Measurements from ENCODE around the gene TUBA4B.
A peak's percentile ranks its signal among the peaks of the same experiment; 100 is the strongest.
"Not testable (repeated sequence)": the region's sequence is repeated elsewhere in the genome, so short reads cannot be mapped to it uniquely, and the experiment has no call there.

Gene TUBA4B

GRCh38 chr2:219277703-219278654 is 24.9 kb downstream of the TUBA4B start:
- DNase-seq, result peak; percentile 82

GRCh38 chr2:219278655-219279150 is 25.7 kb downstream of the TUBA4B start:
- peak; percentile 22 for DNase-seq

GRCh38 chr2:219279151-219279915 is 26.3 kb downstream of the TUBA4B start, which contains the start of gene DNAJB2:
Gene DNAJB2 (plus strand): TSS chr2:219279366. CDS start chr2:219279834, 468 bp downstream.
- peak; percentile 99 for DNase-seq

- DNase-seq, result no peak
Observed at GRCh38 chr2:219279916-219280516, 27.0 kb downstream of the TUBA4B start.

GRCh38 chr2:219280651-219281050 is 27.6 kb downstream of the TUBA4B start:
- no peak for DNase-seq

GRCh38 chr2:219281588-219281987 is 28.5 kb downstream of the TUBA4B start:
- no peak for DNase-seq

- no peak for DNase-seq
Observed at GRCh38 chr2:219282375-219282774, 29.3 kb downstream of the TUBA4B start.

GRCh38 chr2:219282943-219283581 is 30.0 kb downstream of the TUBA4B start:
- DNase-seq, result no peak

- DNase-seq, result no peak
Observed at GRCh38 chr2:219284501-219285372, 31.7 kb downstream of the TUBA4B start.

GRCh38 chr2:219285373-219285735 is 32.3 kb downstream of the TUBA4B start:
- DNase-seq, result no peak

- no peak for DNase-seq
Observed at GRCh38 chr2:219285894-219286425, 32.9 kb downstream of the TUBA4B start.

- DNase-seq, result no peak
Observed at GRCh38 chr2:219286436-219287115, 33.5 kb downstream of the TUBA4B start.

GRCh38 chr2:219287116-219287440 is 34.0 kb downstream of the TUBA4B start:
- not testable (repeated sequence) for DNase-seq

- no peak for DNase-seq
Observed at GRCh38 chr2:219287580-219288265, 34.7 kb downstream of the TUBA4B start.

GRCh38 chr2:219289195-219289536 is 36.1 kb downstream of the TUBA4B start:
- no peak for DNase-seq

GRCh38 chr2:219289537-219290361 is 36.7 kb downstream of the TUBA4B start:
- no peak for DNase-seq

- DNase-seq, result no peak
Observed at GRCh38 chr2:219290381-219291171, 37.5 kb downstream of the TUBA4B start.

GRCh38 chr2:219291394-219291793 is 38.4 kb downstream of the TUBA4B start:
- DNase-seq, result no peak
